Measurements from ENCODE around the gene PUSL1.

The PUSL1 gene

GRCh38 chr1:1280782-1281481 is 27.5 kb upstream of the PUSL1 start:
- no peak for DNase-seq (ENCODE audit: low read depth)

- no peak for DNase-seq (ENCODE audit: low read depth)
Observed at GRCh38 chr1:1281533-1282321, 26.7 kb upstream of the PUSL1 start.

- DNase-seq (ENCODE audit: low read depth): no peak
Observed at GRCh38 chr1:1282998-1283397, 25.4 kb upstream of the PUSL1 start.

- DNase-seq (ENCODE audit: low read depth): no peak
Observed at GRCh38 chr1:1283821-1284220, 24.6 kb upstream of the PUSL1 start.

GRCh38 chr1:1284221-1285101 is 23.9 kb upstream of the PUSL1 start:
- DNase-seq (ENCODE audit: low read depth): no peak

- DNase-seq (ENCODE audit: low read depth): no peak
Observed at GRCh38 chr1:1285102-1285571, 23.3 kb upstream of the PUSL1 start.

- DNase-seq (ENCODE audit: low read depth): no peak
Observed at GRCh38 chr1:1285611-1286311, 22.6 kb upstream of the PUSL1 start.

- DNase-seq (ENCODE audit: low read depth): no peak
Observed at GRCh38 chr1:1286313-1287261, 21.8 kb upstream of the PUSL1 start.

- DNase-seq (ENCODE audit: low read depth): no peak
Observed at GRCh38 chr1:1287288-1288110, 20.9 kb upstream of the PUSL1 start.

GRCh38 chr1:1290238-1290731 is 18.1 kb upstream of the PUSL1 start:
- peak; percentile 35 for DNase-seq (ENCODE audit: low read depth)

GRCh38 chr1:1291023-1291528 is 17.3 kb upstream of the PUSL1 start:
- DNase-seq (ENCODE audit: low read depth): no peak

- DNase-seq (ENCODE audit: low read depth): peak; percentile 35
Observed at GRCh38 chr1:1291548-1292441, 16.6 kb upstream of the PUSL1 start.

GRCh38 chr1:1292442-1292779 is 16.0 kb upstream of the PUSL1 start:
- DNase-seq (ENCODE audit: low read depth): no peak

- DNase-seq (ENCODE audit: low read depth): no peak
Observed at GRCh38 chr1:1292851-1293250, 15.5 kb upstream of the PUSL1 start.

- no peak for DNase-seq (ENCODE audit: low read depth)
Observed at GRCh38 chr1:1293263-1294249, 14.8 kb upstream of the PUSL1 start.

- DNase-seq (ENCODE audit: low read depth): no peak
Observed at GRCh38 chr1:1294250-1294890, 14.0 kb upstream of the PUSL1 start.
